ENCODE data around the gene CDC42SE2. TPM values are rescaled to one million over a fixed set of nuclear protein-coding genes. Genes with fewer than 3 reads are reported as not detected.

CDC42SE2 gene
- total RNA-seq, 1 donor from 2014 or later: 24.1 TPM

DNA sequence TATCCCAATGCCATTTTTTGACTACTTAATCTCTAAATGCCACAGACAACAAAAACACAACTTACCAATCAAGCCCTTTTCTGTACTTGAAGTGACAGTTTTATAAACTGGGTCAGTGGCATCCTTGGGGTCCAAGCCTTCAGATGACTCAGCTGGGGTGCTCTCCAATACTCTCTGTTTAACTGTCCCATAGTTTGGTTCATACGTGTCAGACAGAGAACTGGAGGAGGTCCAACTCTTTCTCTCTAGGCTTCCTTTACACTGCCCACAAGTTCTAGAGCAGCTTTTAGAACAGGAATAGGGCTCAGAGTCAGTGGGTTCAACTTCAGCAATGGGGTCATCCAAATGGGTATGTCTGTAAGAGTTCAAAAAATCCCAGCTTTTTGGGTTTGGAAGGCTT is 166.9 kb downstream of the CDC42SE2 start:
- Mint-ChIP-seq H3K9me3 (ENCODE audit: unreplicated experiment) (no peaks in the 10 kb centered on the region), H3K4me1 (ENCODE audit: low read depth, unreplicated experiment) (no peaks in the 10 kb centered on the region), H3K4me3 (ENCODE audit: unreplicated experiment) (no peak overlapping the region), H3K27me3 (ENCODE audit: low read depth, unreplicated experiment) (no peaks in the 10 kb centered on the region), H3K36me3 (ENCODE audit: low read depth, unreplicated experiment) (peaks cover 14% of the 10 kb centered on the region), H3K27ac (ENCODE audit: unreplicated experiment) (no peak overlapping the region)
- H3K27ac ChIP-seq (ENCODE audit: low read depth, low read length): no peak overlapping the region
- no peak for TF ChIP-seq EZH2 (IDR thresholded peaks at IDR 0.05; ENCODE audit: insufficient read depth, low read length)
- TF ChIP-seq, protein P1, sequence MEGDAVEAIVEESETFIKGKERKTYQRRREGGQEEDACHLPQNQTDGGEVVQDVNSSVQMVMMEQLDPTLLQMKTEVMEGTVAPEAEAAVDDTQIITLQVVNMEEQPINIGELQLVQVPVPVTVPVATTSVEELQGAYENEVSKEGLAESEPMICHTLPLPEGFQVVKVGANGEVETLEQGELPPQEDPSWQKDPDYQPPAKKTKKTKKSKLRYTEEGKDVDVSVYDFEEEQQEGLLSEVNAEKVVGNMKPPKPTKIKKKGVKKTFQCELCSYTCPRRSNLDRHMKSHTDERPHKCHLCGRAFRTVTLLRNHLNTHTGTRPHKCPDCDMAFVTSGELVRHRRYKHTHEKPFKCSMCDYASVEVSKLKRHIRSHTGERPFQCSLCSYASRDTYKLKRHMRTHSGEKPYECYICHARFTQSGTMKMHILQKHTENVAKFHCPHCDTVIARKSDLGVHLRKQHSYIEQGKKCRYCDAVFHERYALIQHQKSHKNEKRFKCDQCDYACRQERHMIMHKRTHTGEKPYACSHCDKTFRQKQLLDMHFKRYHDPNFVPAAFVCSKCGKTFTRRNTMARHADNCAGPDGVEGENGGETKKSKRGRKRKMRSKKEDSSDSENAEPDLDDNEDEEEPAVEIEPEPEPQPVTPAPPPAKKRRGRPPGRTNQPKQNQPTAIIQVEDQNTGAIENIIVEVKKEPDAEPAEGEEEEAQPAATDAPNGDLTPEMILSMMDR (IDR thresholded peaks at IDR 0.05; ENCODE audit: insufficient read depth, low read depth, low read length): no peak
- FAIRE-seq (no peak), DNase-seq (ENCODE audit: low read depth) (peak; percentile 11)
- H4K20me1 ChIP-seq (ENCODE audit: insufficient read depth, low read length): no peaks in the 10 kb centered on the region
- H3K4me3 ChIP-seq (ENCODE audit: insufficient read depth, low read depth, low read length): no peak overlapping the region
- H2AFZ ChIP-seq (ENCODE audit: low read depth, low read length): no peak overlapping the region
- H3K9ac ChIP-seq (ENCODE audit: low read length): no peak overlapping the region
- peaks cover 19% of the 10 kb centered on the region for H3K36me3 ChIP-seq (ENCODE audit: insufficient read depth, low read length)
- H3K79me2 ChIP-seq (ENCODE audit: insufficient read depth, low read length): no peaks in the 10 kb centered on the region
- no peaks in the 10 kb centered on the region for H3K27me3 ChIP-seq (ENCODE audit: insufficient read depth, low read length)
- no peaks in the 10 kb centered on the region for H3K4me1 ChIP-seq (ENCODE audit: insufficient read depth, low read length)
- H3K4me2 ChIP-seq (ENCODE audit: low read length): no peak overlapping the region
- no peaks in the 10 kb centered on the region for H3K9me3 ChIP-seq (ENCODE audit: insufficient read depth, low read depth, low read length)

DNA sequence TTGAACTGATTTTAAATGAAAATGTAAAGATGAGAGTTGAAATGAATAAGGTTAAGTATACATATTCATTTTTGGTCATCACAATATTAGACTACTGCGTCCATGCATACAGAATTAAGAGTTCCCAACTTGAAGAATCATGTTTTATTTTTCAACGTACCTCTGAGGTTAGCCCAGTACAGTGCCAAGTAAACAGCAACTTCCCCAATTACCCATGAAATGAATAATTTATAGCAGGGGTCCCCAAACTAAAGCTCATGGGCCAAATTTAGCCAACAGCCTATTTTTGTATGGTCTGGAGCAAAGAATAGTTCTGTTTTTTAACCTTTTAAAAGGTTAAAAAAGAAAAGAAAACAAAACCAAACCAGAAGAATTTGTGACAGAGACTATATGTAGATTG is 167.9 kb downstream of the CDC42SE2 start:
- no peak overlapping the region for H2AFZ ChIP-seq (ENCODE audit: low read depth, low read length)
- no peak overlapping the region for H3K9ac ChIP-seq (ENCODE audit: low read length)
- H3K27ac Mint-ChIP-seq (ENCODE audit: unreplicated experiment): no peak overlapping the region
- H3K4me3 Mint-ChIP-seq (ENCODE audit: unreplicated experiment): no peak overlapping the region
- DNase-seq (ENCODE audit: low read depth) (no peak), FAIRE-seq (no peak)
- no peaks in the 10 kb centered on the region for H3K27me3 ChIP-seq (ENCODE audit: insufficient read depth, low read length)
- no peaks in the 10 kb centered on the region for H3K4me1 Mint-ChIP-seq (ENCODE audit: low read depth, unreplicated experiment)
- no peak overlapping the region for H3K4me3 ChIP-seq (ENCODE audit: insufficient read depth, low read depth, low read length)
- no peak overlapping the region for H3K4me2 ChIP-seq (ENCODE audit: low read length)
- H3K36me3 ChIP-seq (ENCODE audit: insufficient read depth, low read length): peaks cover 18% of the 10 kb centered on the region
- no peaks in the 10 kb centered on the region for H3K27me3 Mint-ChIP-seq (ENCODE audit: low read depth, unreplicated experiment)
- H3K36me3 Mint-ChIP-seq (ENCODE audit: low read depth, unreplicated experiment): peaks cover 14% of the 10 kb centered on the region
- no peaks in the 10 kb centered on the region for H3K9me3 ChIP-seq (ENCODE audit: insufficient read depth, low read depth, low read length)
- no peak overlapping the region for H3K27ac ChIP-seq (ENCODE audit: low read depth, low read length)
- H3K79me2 ChIP-seq (ENCODE audit: insufficient read depth, low read length): no peaks in the 10 kb centered on the region
- TF ChIP-seq, protein P1 (IDR thresholded peaks at IDR 0.05; ENCODE audit: insufficient read depth, low read depth, low read length): no peak
- no peak for TF ChIP-seq EZH2 (IDR thresholded peaks at IDR 0.05; ENCODE audit: insufficient read depth, low read length)
- H3K9me3 Mint-ChIP-seq (ENCODE audit: unreplicated experiment): no peaks in the 10 kb centered on the region
- H4K20me1 ChIP-seq (ENCODE audit: insufficient read depth, low read length): no peaks in the 10 kb centered on the region
- no peaks in the 10 kb centered on the region for H3K4me1 ChIP-seq (ENCODE audit: insufficient read depth, low read length)

GRCh38 chr5:131433109-131433508 is 169.3 kb downstream of the CDC42SE2 start:
- Histone ChIP-seq H4K20me1 (ENCODE audit: insufficient read depth, low read length) (no peaks in the 10 kb centered on the region), H3K4me2 (ENCODE audit: low read length) (no peak overlapping the region), H3K9ac (ENCODE audit: low read length) (no peak overlapping the region), H3K9me3 (ENCODE audit: insufficient read depth, low read depth, low read length) (no peaks in the 10 kb centered on the region), H2AFZ (ENCODE audit: low read depth, low read length) (no peak overlapping the region), H3K27me3 (ENCODE audit: insufficient read depth, low read length) (no peaks in the 10 kb centered on the region), H3K79me2 (ENCODE audit: insufficient read depth, low read length) (no peaks in the 10 kb centered on the region), H3K27ac (ENCODE audit: low read depth, low read length) (no peak overlapping the region), H3K4me1 (ENCODE audit: insufficient read depth, low read length) (no peaks in the 10 kb centered on the region), H3K36me3 (ENCODE audit: insufficient read depth, low read length) (peaks cover 19% of the 10 kb centered on the region), H3K4me3 (ENCODE audit: insufficient read depth, low read depth, low read length) (no peak overlapping the region)
- TF ChIP-seq, protein P1 (IDR thresholded peaks at IDR 0.05; ENCODE audit: insufficient read depth, low read depth, low read length): no peak
- no peak for TF ChIP-seq EZH2 (IDR thresholded peaks at IDR 0.05; ENCODE audit: insufficient read depth, low read length)
- no peak for FAIRE-seq
- Mint-ChIP-seq H3K36me3 (ENCODE audit: low read depth, unreplicated experiment) (peaks cover 17% of the 10 kb centered on the region), H3K4me1 (ENCODE audit: low read depth, unreplicated experiment) (no peaks in the 10 kb centered on the region), H3K9me3 (ENCODE audit: unreplicated experiment) (no peaks in the 10 kb centered on the region), H3K27ac (ENCODE audit: unreplicated experiment) (no peak overlapping the region), H3K27me3 (ENCODE audit: low read depth, unreplicated experiment) (no peaks in the 10 kb centered on the region), H3K4me3 (ENCODE audit: unreplicated experiment) (no peak overlapping the region)
- no peak for DNase-seq (ENCODE audit: low read depth)
